IPS-18a (cell line): ENCODE results near the gene LARGE1.

Experiments used
- H3K27ac ChIP-seq: one replicate; pipeline ENCODE4 v1.5.1; 2013; ENCODE audit warnings: low read length
- H3K27me3 ChIP-seq: one replicate; pipeline ENCODE4 v1.6.1; 2013; ENCODE audit warnings: mild to moderate bottlenecking, low read length; ENCODE audit not compliant: control insufficient read depth, insufficient read depth
- H3K36me3 ChIP-seq: one replicate; pipeline ENCODE4 v1.6.1; 2013; ENCODE audit warnings: low read depth, low read length; ENCODE audit not compliant: control insufficient read depth
- H3K4me1 ChIP-seq: one replicate; pipeline ENCODE4 v1.6.1; 2013; ENCODE audit warnings: low read depth, low read length; ENCODE audit not compliant: control insufficient read depth
- H3K4me3 ChIP-seq: one replicate; pipeline ENCODE4 v1.5.1; 2013; ENCODE audit warnings: low read length
- H3K9ac ChIP-seq: one replicate; pipeline ENCODE4 v1.6.1; 2013; ENCODE audit warnings: mild to moderate bottlenecking, low read length, moderate library complexity
- H3K9me3 ChIP-seq: one replicate; pipeline ENCODE4 v1.6.1; 2013; ENCODE audit warnings: low read depth, low read length; ENCODE audit not compliant: control insufficient read depth

Gene LARGE1

DNA sequence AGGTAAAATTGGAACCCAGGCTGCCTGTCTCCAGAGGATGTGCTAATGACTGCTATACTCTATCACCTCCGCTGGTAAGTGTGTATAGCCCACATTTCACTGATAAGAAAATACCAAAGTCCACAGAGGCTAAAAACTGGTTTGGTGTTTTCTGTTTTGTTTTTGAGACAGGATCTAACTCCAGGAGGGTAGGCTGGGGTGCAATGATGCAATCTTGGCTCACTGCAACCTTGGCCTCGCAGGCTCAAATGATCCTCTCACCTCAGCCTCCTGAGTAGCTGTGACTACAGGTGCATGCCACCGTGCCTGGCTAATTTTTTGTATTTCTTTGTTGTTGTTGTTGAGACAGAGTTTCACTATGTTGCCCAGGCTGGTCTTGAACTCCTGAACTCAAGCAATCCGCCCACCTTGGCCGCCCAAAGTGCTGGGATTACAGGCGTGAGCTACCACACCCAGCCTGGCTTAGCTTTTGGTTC, 409.8 kb downstream of the LARGE1 start:
- no peaks in the 10 kb centered on the region for H3K27me3 ChIP-seq
- no peaks in the 10 kb centered on the region for H3K36me3 ChIP-seq
- no peak overlapping the region for H3K9ac ChIP-seq
- no peak overlapping the region for H3K4me3 ChIP-seq
- no peak overlapping the region for H3K27ac ChIP-seq
- peaks cover 2% of the 10 kb centered on the region for H3K4me1 ChIP-seq
- H3K9me3 ChIP-seq: no peaks in the 10 kb centered on the region

DNA sequence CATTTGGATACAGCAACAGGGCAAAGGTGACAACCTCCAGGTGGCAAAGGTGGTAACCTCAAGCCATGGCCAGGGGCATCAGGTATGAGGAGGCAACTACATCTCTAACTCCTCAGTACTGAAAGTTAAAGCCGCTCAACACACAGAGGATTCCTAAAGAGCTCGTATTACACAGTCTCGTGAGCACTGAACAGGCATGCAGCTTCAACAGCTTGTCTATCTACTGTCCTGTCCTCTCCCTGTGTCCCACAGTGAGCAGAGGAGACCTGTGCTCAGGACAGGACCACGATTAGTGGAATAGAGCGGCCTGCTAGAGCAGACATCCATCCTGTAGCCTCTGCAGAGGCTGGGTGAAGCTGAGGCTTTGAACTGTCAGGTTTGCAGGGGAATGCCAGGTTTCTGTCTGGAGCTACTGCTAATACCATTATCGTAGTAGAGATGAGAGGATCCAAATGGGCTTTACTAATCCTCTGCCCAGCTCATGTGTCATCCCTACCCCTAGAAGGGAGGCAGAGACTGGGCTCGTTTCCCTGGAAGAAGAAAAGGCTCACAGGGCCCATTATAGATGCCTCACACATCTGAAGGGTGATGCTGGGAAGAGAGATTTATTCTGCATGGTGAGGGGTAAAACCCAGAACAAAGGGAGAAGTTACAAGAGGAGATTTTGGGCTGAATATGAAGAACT, 415.2 kb downstream of the LARGE1 start:
- Histone ChIP-seq H3K9ac (no peak overlapping the region), H3K4me3 (no peak overlapping the region), H3K4me1 (peaks cover 2% of the 10 kb centered on the region), H3K27me3 (no peaks in the 10 kb centered on the region), H3K27ac (no peak overlapping the region), H3K36me3 (no peaks in the 10 kb centered on the region), H3K9me3 (no peaks in the 10 kb centered on the region)

DNA sequence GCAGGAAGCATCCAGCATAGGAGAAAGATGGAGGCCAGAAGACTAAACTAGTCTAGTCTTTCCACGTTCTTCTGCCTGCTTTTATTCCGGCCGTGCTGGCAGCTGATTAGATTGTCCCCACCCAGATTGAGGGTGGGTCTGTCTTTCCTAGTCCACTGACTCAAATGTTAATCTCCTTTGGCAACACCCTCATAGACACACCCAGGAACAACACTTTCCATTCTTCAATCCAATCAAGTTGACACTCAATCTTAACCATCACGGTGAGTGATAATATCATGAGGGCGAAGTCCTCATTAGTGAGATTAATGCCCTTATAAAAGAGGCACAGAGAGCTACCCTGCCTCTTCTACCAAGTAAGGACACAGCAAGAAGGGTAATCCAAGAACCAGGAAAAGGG, 424.2 kb downstream of the LARGE1 start:
- H3K27me3 ChIP-seq: no peaks in the 10 kb centered on the region
- H3K27ac ChIP-seq: no peak overlapping the region
- H3K9ac ChIP-seq: no peak overlapping the region
- H3K4me3 ChIP-seq: no peak overlapping the region
- H3K4me1 ChIP-seq: peaks cover 18% of the 10 kb centered on the region
- no peaks in the 10 kb centered on the region for H3K9me3 ChIP-seq
- no peaks in the 10 kb centered on the region for H3K36me3 ChIP-seq

DNA sequence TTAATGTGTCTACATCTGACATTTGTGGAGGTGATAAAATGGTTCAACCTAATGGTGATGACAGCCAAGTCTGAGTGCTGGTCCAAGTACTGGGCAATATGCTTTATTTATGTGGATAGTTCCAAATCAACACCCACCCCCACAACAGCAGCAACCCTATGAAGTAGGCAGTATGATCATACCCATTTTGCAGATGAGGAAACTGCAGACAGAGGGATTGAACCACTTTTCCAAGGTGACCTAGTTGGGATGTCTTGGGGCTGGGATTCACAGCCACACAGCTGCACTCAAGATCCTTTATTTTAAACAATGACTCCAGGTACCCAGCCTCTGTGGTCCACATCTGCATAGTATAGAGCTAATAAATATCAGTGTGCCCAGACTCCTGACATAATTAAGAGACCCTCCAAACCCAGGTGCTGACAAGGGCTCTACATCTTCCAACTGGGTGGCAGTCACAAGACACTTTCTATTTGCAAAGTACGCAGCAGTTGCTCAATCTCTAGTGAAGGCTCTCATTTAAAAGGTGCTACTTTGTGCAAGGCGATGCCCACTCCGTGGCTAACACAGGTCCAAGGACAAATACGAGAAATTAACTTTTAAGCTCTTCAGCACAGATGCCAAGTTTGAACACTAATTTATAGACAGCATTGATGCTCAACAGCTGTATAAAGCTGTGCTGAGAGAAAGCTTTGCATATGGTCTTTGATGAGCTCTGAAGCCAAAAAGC, 426.6 kb downstream of the LARGE1 start:
- H3K36me3 ChIP-seq: no peaks in the 10 kb centered on the region
- no peaks in the 10 kb centered on the region for H3K9me3 ChIP-seq
- H3K4me3 ChIP-seq: no peak overlapping the region
- H3K27me3 ChIP-seq: no peaks in the 10 kb centered on the region
- H3K9ac ChIP-seq: no peak overlapping the region
- no peak overlapping the region for H3K27ac ChIP-seq
- H3K4me1 ChIP-seq: peaks cover 20% of the 10 kb centered on the region

DNA sequence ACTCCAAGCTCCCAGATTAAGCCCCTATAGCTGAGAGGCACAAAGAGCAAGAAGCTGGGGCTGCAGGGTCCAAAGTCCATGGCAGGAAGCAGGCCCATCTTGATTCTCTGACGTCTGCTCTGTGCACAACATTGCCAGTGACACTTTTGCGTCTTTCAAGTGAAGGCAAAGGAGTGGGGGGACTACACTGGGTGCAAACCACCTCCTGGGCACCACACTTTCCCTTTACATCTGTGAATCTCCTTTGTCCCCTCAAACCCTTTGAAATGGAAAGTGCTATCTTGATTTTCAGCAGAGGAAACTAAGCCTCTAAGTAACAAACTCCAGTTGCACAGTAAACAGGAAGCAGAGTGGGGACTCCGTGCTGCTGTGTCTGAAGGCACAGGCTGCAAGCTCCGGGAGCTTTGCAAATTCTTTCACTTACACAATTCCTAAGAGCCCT, 428.0 kb downstream of the LARGE1 start:
- Histone ChIP-seq H3K9ac (no peak overlapping the region), H3K27ac (no peak overlapping the region), H3K36me3 (no peaks in the 10 kb centered on the region), H3K9me3 (no peaks in the 10 kb centered on the region), H3K27me3 (no peaks in the 10 kb centered on the region), H3K4me1 (peaks cover 20% of the 10 kb centered on the region), H3K4me3 (no peak overlapping the region)

DNA sequence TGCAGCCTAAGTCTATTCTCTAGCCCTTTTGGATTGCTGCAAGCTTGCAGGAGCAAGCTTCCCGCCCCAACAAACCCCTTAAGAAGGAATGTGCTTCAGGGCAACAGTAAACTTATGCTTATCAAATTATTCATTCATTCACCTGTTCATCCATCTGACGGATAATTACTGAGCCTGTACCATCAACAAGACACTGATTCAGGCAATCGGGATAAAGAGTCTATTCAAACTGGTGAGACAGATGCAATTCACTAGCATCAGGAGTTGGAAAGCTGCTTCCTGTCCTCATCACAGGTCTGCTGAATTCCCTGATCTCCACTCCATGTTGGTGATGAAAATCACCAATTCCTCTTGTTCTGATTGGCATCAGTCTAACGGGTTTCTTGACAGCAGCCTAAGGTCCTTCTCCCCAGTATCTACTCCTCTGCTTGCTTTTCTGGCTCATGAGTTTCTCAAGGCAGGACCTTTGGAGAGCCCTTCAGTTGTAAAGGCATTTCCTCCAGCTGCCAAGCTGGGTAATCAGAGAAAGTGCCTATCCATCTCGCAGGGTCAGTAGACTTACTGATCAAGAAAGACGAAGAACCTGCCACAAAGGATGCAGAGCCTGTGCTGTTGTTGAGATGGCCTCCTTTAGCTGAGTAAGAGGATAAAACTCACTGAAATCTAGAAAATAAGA, 433.1 kb downstream of the LARGE1 start:
- Histone ChIP-seq H3K4me3 (no peak overlapping the region), H3K9me3 (no peaks in the 10 kb centered on the region), H3K9ac (no peak overlapping the region), H3K27ac (no peak overlapping the region), H3K36me3 (no peaks in the 10 kb centered on the region), H3K27me3 (no peaks in the 10 kb centered on the region), H3K4me1 (peaks cover 12% of the 10 kb centered on the region)

DNA sequence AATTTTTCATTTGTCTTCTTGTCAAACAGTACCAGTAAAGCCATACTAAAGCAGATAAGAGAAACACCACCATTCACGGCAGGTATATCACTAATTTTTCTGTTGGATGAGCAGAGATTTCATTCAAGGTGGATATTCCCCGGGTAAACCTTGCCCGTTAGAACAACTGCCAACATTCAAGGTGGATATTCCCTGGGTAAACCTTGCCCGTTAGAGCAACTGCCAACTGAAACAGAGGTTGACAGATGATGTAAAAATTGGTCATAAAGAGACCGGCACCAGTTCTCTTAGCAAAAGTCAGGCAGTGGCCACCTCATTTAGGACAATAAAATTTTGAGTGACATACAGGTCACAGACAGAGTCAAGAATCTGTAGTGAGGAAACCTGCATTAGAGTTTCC, 438.7 kb downstream of the LARGE1 start:
- H3K27me3 ChIP-seq: no peaks in the 10 kb centered on the region

DNA sequence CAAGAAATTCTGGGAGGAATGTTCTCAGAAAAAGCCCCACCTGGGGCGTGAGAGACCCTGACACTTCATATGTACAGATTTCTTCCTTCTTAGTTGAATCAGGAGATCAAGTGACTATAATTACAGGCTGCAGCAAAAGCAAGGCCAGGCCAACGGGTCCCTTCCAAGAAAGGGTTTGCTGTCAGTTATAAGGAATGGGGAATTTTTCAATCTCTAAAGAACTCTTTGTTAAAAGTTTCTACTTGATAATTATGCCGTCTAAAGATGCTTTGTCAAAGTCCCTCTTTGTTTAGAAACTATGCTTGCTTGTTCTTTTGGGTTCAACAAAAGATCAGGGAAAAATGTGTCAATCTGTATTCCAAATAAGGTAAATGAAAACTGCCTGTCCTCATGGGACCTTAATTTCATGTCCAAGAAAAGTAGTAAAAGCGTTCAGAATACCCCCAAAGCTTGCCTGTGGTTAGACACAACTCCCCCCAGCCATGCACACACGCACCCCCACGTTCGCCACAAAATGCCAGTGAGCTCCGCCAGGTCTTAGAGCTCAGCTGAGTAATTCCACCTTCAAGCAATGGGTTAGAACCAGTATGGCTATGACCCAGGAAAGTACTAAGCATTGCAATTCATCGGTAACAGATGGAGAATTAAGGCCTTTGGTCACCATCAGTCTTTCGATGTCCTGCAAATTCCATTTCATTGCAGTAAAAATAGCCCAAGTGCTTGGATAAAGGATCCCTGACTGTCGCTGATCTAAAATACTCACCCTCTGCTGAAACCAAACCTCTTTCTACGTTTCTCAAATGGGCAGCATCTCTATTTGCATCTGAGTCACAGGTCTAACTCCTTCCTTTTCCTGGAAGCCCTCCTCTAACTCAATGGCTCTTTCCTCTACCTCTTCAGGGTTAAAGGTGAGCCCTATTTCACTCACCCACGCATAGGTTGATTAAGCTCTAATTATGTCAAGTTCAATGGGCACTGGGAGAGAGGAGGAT, 442.9 kb downstream of the LARGE1 start:
- Histone ChIP-seq H3K36me3 (no peaks in the 10 kb centered on the region), H3K4me1 (peaks cover 23% of the 10 kb centered on the region), H3K27ac (no peak overlapping the region), H3K9ac (no peak overlapping the region), H3K4me3 (no peak overlapping the region), H3K27me3 (no peaks in the 10 kb centered on the region), H3K9me3 (no peaks in the 10 kb centered on the region)

More for the DNA sequence above, 438.7 kb downstream of the LARGE1 start:
- Histone ChIP-seq H3K36me3 (no peaks in the 10 kb centered on the region), H3K9me3 (no peaks in the 10 kb centered on the region), H3K4me1 (peaks cover 17% of the 10 kb centered on the region), H3K27ac (no peak overlapping the region), H3K4me3 (no peak overlapping the region), H3K9ac (no peak overlapping the region)

DNA sequence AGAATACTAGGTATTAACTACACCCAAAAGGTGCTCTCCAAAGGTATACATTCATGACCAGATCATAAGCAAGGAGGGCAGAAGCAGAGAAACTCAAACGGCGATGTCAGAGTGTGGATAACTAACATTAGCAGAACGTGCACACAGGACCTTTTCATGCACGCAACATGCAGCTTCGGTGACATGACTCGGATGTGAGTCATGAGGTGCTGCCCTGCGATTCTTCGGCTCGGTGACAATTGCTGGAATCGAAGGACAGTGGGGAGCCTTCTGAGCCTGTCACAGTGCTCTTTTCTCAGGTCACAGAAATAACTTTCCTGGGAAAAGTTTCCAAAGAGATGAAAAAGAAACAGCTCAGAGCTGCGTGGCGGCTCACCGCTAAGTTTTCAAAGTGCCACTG, 443.6 kb downstream of the LARGE1 start:
- peaks cover 23% of the 10 kb centered on the region for H3K4me1 ChIP-seq
- H3K9me3 ChIP-seq: no peaks in the 10 kb centered on the region
- H3K27ac ChIP-seq: no peak overlapping the region
- no peak overlapping the region for H3K4me3 ChIP-seq
- no peaks in the 10 kb centered on the region for H3K27me3 ChIP-seq
- H3K9ac ChIP-seq: no peak overlapping the region
- H3K36me3 ChIP-seq: no peaks in the 10 kb centered on the region

DNA sequence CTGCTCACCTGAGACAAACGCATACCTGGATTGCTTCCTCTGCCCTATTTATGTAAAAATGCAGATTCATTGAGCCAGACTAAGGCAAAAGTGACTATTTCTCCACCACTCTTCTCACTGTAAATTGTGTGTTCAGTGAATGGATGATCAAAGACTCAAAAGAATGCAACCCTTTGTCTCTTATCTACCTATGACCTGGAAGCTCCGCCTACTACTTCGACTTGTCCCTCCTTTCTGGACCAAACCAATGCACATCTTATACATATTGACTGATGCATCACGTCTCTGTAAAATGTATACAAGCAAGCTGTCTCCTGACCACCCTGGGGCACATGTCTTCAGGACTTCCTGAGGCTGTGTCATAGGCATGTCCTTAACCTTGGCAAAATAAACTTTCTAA, 444.1 kb downstream of the LARGE1 start:
- Histone ChIP-seq H3K27me3 (no peaks in the 10 kb centered on the region), H3K9me3 (no peaks in the 10 kb centered on the region), H3K27ac (no peak overlapping the region), H3K36me3 (no peaks in the 10 kb centered on the region), H3K4me1 (peaks cover 23% of the 10 kb centered on the region), H3K4me3 (no peak overlapping the region), H3K9ac (no peak overlapping the region)

DNA sequence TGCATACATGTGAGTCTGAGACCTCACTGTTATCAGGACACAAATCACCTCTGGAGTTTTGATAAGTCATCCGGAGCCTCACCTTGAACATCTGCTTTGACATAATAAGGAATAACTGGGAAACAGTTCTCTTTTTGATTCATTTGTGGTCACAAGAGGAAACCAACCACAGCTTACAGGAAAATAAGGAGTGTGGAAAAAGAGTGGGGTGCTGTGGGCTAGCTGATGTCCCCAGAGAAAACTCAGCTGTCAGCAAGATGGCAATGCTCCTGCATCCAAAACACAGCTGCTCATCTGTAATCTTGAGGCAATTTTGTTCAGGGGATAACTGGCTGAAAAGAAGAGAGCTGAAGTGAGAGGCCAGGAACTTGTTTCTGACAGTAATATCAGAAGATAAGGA, 445.7 kb downstream of the LARGE1 start:
- H3K27ac ChIP-seq: no peak overlapping the region
- H3K36me3 ChIP-seq: no peaks in the 10 kb centered on the region
- H3K9ac ChIP-seq: no peak overlapping the region
- H3K27me3 ChIP-seq: no peaks in the 10 kb centered on the region
- H3K9me3 ChIP-seq: no peaks in the 10 kb centered on the region
- H3K4me1 ChIP-seq: peaks cover 23% of the 10 kb centered on the region
- no peak overlapping the region for H3K4me3 ChIP-seq
